A673 (cell line): ENCODE data around the gene HSPB2. TPM values are rescaled to one million over a fixed set of nuclear protein-coding genes. Genes with fewer than 3 reads are reported as not detected.
A peak's percentile ranks its signal among the peaks of the same experiment; 100 is the strongest.

Experiments used
- BruUV-seq: library from RNA; stranded (reverse); fragments of 400-500 nt; replicated peaks from 2 replicates; lab custom pipeline; 2021; lab: Mats Ljungman, UMichigan
- CTCF ChIA-PET: fragments of 300-600 bp; sonication (Branson Sonifier 250); formaldehyde crosslinking; loops from one replicate; lab custom pipeline; 2022; ENCODE audit warnings: antibody characterized with exemption; lab: Charles Lee
- POLR2A ChIA-PET: fragments of 300-600 bp; sonication (Branson Sonifier 250); formaldehyde crosslinking; loops from one replicate; lab custom pipeline; 2022; ENCODE audit warnings: antibody characterized with exemption; ENCODE audit not compliant: low non-redundant PET; lab: Charles Lee
- DNase-seq: peaks from one replicate; pipeline ENCODE4 v3.0.0-alpha.2; 2015; ENCODE audit warnings: low spot score
- H3K27ac ChIP-seq: fragments of 200-600 bp; sonication (generic); 2 replicates; pipeline ENCODE4 v1.5.1; 2016; ENCODE audit warnings: mixed run types, low read depth, mild to moderate bottlenecking, mixed read lengths, antibody characterized with exemption, low read length; ENCODE audit not compliant: poor library complexity, severe bottlenecking
- H3K27me3 ChIP-seq: fragments of 200-600 bp; sonication (generic); replicated peaks from 2 replicates; pipeline ENCODE4 v1.6.1; 2017; ENCODE audit warnings: mixed run types, low read depth, mild to moderate bottlenecking, mixed read lengths, antibody characterized with exemption, low read length; ENCODE audit not compliant: insufficient read depth, poor library complexity
- H3K36me3 ChIP-seq: fragments of 200-600 bp; sonication (generic); 2 replicates; pipeline ENCODE4 v1.6.1; 2016; ENCODE audit warnings: mixed run types, mild to moderate bottlenecking, mixed read lengths, antibody characterized with exemption, low read length; ENCODE audit not compliant: insufficient read depth, poor library complexity, severe bottlenecking
- H3K4me1 ChIP-seq: fragments of 200-600 bp; sonication (generic); 2 replicates; pipeline ENCODE4 v1.6.1; 2017; ENCODE audit warnings: mixed run types, mild to moderate bottlenecking, mixed read lengths, antibody characterized with exemption, low read length; ENCODE audit not compliant: insufficient read depth, poor library complexity, severe bottlenecking
- H3K4me3 ChIP-seq: fragments of 200-600 bp; sonication (generic); 2 replicates; pipeline ENCODE4 v1.5.1; 2016; ENCODE audit warnings: low read depth, mixed run types, mild to moderate bottlenecking, mixed read lengths, low read length; ENCODE audit not compliant: poor library complexity, severe bottlenecking
- H3K9me3 ChIP-seq: fragments of 200-600 bp; sonication (generic); 2 replicates; pipeline ENCODE4 v1.6.1; 2016; ENCODE audit warnings: mixed run types, low read depth, mild to moderate bottlenecking, mixed read lengths, antibody characterized with exemption, low read length; ENCODE audit not compliant: poor library complexity, severe bottlenecking
- EZH2 ChIP-seq: fragments of 200-600 bp; sonication (generic); IDR thresholded peaks from 2 replicates; pipeline ENCODE4 v1.6.1; 2017; ENCODE audit warnings: borderline replicate concordance, low read depth, mild to moderate bottlenecking, mixed read lengths, antibody characterized with exemption, low read length; ENCODE audit not compliant: poor library complexity, severe bottlenecking
- intact Hi-C: fragments of 100-400 bp; cut with micrococcal nuclease; formaldehyde crosslinking; loops from one replicate; pipeline ENCODE4 v1.10.0; 2022; ENCODE audit not compliant: unreplicated experiment
- total RNA-seq: library from RNA; stranded (reverse); gene quantifications from 2 replicates; pipeline ENCODE4 v1.2.3, GENCODE V29; 2021
- TF ChIP-seq, protein P1 (sequence below): fragments of 300-800, 200-600 bp; sonication (generic); conservative IDR thresholded peaks from 2 replicates; pipeline ENCODE4 v1.5.1; 2017; ENCODE audit warnings: low read depth, mild to moderate bottlenecking, antibody characterized with exemption, low read length, moderate library complexity, mixed read lengths

The HSPB2 gene
- total RNA-seq, 1 experiment from 2014 or later, result not detected

- TF ChIP-seq EZH2, result no peak
- TF ChIP-seq, protein P1, sequence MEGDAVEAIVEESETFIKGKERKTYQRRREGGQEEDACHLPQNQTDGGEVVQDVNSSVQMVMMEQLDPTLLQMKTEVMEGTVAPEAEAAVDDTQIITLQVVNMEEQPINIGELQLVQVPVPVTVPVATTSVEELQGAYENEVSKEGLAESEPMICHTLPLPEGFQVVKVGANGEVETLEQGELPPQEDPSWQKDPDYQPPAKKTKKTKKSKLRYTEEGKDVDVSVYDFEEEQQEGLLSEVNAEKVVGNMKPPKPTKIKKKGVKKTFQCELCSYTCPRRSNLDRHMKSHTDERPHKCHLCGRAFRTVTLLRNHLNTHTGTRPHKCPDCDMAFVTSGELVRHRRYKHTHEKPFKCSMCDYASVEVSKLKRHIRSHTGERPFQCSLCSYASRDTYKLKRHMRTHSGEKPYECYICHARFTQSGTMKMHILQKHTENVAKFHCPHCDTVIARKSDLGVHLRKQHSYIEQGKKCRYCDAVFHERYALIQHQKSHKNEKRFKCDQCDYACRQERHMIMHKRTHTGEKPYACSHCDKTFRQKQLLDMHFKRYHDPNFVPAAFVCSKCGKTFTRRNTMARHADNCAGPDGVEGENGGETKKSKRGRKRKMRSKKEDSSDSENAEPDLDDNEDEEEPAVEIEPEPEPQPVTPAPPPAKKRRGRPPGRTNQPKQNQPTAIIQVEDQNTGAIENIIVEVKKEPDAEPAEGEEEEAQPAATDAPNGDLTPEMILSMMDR, result no peak
- POLR2A ChIA-PET, result no interaction called here
- CTCF ChIA-PET, result no interaction called here
These were observed 10.3 kb downstream of the HSPB2 start for GRCh38 chr11:111922803-111923202.

GRCh38 chr11:111923351-111923788 is 10.8 kb downstream of the HSPB2 start:
- no TSS peak for BruUV-seq
- no peaks in the 10 kb centered on the region for H3K27me3 ChIP-seq
- ChIA-PET POLR2A (no interaction called here), CTCF (no interaction called here)
- H3K27ac ChIP-seq, result peak overlapping the region; percentile 87
- intact Hi-C loops, result no loop called here
- no peak overlapping the region for H3K4me3 ChIP-seq
- no peaks in the 10 kb centered on the region for H3K36me3 ChIP-seq
- DNase-seq, result peak; percentile 75
- H3K4me1 ChIP-seq, result peaks cover 49% of the 10 kb centered on the region
- no peak for TF ChIP-seq EZH2
- TF ChIP-seq, protein P1, result no peak
- no peaks in the 10 kb centered on the region for H3K9me3 ChIP-seq

More at GRCh38 chr11:111922803-111923202, 10.3 kb downstream of the HSPB2 start:
- Histone ChIP-seq H3K4me3 (no peak overlapping the region), H3K27ac (peak overlapping the region; percentile 87), H3K9me3 (no peaks in the 10 kb centered on the region), H3K27me3 (no peaks in the 10 kb centered on the region), H3K36me3 (no peaks in the 10 kb centered on the region), H3K4me1 (peaks cover 55% of the 10 kb centered on the region)
- DNase-seq, result peak; percentile 82
- BruUV-seq, result TSS peak; percentile 74
- intact Hi-C loops, result no loop called here

DNA sequence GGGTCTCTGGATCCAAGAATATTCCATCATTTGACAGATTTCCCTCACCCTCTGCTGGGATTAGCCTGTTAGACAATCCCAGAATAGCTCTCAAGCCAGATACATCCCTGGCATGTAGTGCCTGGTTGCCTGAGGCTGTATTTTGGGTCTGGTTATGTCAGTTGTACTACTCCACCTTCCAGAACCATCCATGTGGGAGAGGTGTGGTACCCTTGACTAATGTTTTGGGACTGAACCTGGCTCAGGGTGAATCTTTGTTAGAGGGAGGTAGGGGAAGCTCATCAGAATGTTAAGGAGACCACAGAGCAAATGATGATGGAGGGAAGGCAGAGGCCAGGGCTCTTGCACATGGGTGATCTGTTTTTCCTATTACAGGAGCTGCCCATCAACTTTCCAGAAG is 11.4 kb downstream of the HSPB2 start:
- CTCF ChIA-PET, result no interaction called here

More for the DNA sequence above, 11.4 kb downstream of the HSPB2 start:
- Histone ChIP-seq H3K36me3 (no peaks in the 10 kb centered on the region), H3K4me3 (no peak overlapping the region), H3K9me3 (no peaks in the 10 kb centered on the region), H3K27me3 (no peaks in the 10 kb centered on the region), H3K27ac (peak overlapping the region; percentile 87), H3K4me1 (peaks cover 43% of the 10 kb centered on the region)
- no TSS peak for BruUV-seq
- TF ChIP-seq, protein P1, result no peak
- no peak for TF ChIP-seq EZH2
- POLR2A ChIA-PET, result no interaction called here
- DNase-seq, result no peak
- intact Hi-C loops, result no loop called here
